ENCODE data around the gene FAF1.

DNA sequence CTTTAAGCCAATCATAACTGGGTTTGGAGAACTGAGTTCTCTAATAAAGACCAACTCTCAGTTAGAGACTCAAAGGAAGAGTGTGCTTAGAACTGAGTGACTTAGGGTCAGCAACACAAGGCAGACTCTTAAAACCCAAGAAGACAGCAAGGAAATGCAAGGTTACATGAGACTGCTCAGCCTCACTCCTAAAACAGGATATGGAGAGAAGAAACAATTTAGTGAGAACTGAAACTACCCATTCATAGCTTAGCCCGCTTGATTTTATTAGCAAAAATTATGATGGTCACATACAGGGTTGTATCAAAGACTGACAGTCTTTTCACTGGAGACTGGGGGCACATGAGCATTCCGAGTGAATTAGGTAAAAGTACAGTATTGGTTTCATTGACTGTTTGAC lies 457.9 kb downstream of the FAF1 start:
- TF ChIP-seq, protein P1, sequence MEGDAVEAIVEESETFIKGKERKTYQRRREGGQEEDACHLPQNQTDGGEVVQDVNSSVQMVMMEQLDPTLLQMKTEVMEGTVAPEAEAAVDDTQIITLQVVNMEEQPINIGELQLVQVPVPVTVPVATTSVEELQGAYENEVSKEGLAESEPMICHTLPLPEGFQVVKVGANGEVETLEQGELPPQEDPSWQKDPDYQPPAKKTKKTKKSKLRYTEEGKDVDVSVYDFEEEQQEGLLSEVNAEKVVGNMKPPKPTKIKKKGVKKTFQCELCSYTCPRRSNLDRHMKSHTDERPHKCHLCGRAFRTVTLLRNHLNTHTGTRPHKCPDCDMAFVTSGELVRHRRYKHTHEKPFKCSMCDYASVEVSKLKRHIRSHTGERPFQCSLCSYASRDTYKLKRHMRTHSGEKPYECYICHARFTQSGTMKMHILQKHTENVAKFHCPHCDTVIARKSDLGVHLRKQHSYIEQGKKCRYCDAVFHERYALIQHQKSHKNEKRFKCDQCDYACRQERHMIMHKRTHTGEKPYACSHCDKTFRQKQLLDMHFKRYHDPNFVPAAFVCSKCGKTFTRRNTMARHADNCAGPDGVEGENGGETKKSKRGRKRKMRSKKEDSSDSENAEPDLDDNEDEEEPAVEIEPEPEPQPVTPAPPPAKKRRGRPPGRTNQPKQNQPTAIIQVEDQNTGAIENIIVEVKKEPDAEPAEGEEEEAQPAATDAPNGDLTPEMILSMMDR (conservative IDR thresholded peaks at IDR 0.05 in 1 of 2, IDR thresholded peaks at IDR 0.05 in 1 of 2; ENCODE audit: low read depth in 1 of 2, low read length in 2 of 2), result no peak
- TF ChIP-seq EZH2 (IDR thresholded peaks at IDR 0.05; ENCODE audit: low read length, missing control alignments), result no peak
